GM10248 (cell line): Measurements from ENCODE around the gene AIFM3.

Experiments used
- CTCF ChIA-PET: fragments of 300-600 bp; sonication (Branson Sonifier 250); formaldehyde crosslinking; extraction: SDS; loops from one replicate; lab custom pipeline; 2021; ENCODE audit warnings: antibody characterized with exemption; lab: Yijun Ruan, JAX
- POLR2A ChIA-PET: fragments of 350-650 bp; sonication (Branson Sonifier 250); formaldehyde crosslinking; extraction: SDS; loops from one replicate; lab custom pipeline; 2020; ENCODE audit warnings: antibody characterized with exemption; lab: Yijun Ruan, JAX
- DNase-seq: peaks from one replicate; pipeline ENCODE4 v3.0.0; 2012; ENCODE audit errors: extremely low spot score
- CTCF ChIP-seq: IDR thresholded peaks from 2 replicates; pipeline ENCODE4 v1.5.1; 2012; ENCODE audit warnings: mild to moderate bottlenecking, low read depth; ENCODE audit errors: extremely low read depth, missing control alignments, control extremely low read depth

AIFM3 gene

GRCh38 chr22:20964799-20965103, 2.3 kb upstream of the AIFM3 start:
- TF ChIP-seq CTCF = no peak

DNA sequence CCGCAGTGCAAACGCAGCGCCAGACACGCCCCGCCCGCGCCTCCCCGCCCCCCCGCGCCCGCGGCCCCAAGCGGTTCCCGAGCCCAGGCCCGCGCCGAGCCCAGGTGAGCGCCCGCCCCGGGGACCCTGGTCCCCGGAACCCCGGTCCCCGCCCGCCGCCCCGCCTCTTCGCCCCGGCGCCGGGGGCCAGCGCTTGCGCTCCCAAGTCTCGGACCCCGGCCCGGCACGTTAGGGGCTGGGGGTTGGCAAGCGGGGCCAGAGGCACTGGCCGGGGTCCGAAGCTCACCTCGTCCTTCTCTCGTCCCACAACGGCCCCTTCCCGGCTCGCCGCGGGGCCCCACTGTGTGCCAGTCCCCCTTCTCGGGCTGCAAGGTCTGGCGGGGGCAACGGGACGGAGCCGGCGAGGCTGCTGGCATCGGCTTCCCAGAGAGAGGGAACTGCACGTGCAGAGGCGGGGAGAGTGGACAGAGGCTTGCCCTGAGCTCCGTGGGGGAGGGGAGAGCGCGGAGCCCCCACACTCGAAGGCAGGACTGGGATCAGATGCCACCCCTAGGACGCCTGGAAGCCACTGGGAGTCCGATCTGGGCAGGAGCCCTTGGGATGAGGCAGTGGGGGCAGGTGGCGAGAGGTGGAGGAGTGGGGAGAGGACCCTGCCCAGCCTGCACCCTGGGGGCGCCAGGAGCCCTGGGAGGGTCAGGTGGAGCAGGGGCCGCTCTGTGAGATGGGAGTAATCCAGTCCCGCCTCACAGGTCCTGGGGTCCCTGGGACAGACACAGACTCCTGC, 1.8 kb upstream of the AIFM3 start:
- CTCF ChIA-PET = interaction anchor here (1.3 to 2.4 kb wide), 2 partner anchors 16 to 79 kb away, joined by 3 to 11 read pairs; partner anchors contain the start of gene LZTR1
- no peak for TF ChIP-seq CTCF
- POLR2A ChIA-PET = no interaction called here
- no peak for DNase-seq

More at GRCh38 chr22:20964799-20965103, 2.3 kb upstream of the AIFM3 start:
- ChIA-PET POLR2A (no interaction called here), CTCF (interaction anchor here (1.3 to 2.4 kb wide), 2 partner anchors 17 to 79 kb away, joined by 3 to 11 read pairs; partner anchors contain the start of gene LZTR1)
- DNase-seq = no peak

GRCh38 chr22:20965888-20966855, 883 bp upstream of the AIFM3 start:
- no peak for DNase-seq
- ChIA-PET POLR2A (no interaction called here), CTCF (interaction anchor here (1.3 to 2.7 kb wide), 2 partner anchors 16 to 80 kb away, joined by 3 to 9 read pairs; partner anchors contain the start of gene LZTR1)
- TF ChIP-seq CTCF = no peak

DNA sequence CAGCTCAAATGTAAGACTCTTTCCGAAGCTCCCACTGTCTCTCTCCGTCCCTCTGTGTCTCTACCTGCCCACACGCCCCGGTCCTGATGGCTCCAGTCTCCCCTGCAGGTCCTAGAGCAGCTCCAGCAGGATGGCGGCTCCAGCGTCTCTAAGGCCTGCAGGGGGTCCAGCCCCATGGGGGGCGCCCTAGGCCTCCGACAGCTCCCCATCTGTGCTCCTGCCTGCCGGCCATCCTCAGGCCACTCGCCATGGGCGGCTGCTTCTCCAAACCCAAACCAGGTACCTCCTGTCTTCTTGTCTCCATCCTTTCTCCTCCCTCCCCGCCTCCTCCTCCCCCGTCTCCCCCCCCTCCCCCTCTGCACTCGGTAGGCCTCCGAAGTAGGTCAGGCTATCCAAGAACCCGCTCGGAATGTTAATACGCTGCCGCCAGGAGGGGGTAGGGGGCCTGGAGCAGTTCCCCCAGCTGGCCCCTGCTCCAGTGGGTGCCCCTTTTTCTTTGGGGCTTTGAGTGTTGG, 699 bp downstream of the AIFM3 start:
- CTCF ChIA-PET = interaction anchor here (0.8 to 2.7 kb wide), 6 partner anchors 9 to 51 kb away, joined by 3 to 9 read pairs (median 4); partner anchors contain the start of genes CRKL and LZTR1
- no peak for DNase-seq
- POLR2A ChIA-PET = no interaction called here
- no peak for TF ChIP-seq CTCF

DNA sequence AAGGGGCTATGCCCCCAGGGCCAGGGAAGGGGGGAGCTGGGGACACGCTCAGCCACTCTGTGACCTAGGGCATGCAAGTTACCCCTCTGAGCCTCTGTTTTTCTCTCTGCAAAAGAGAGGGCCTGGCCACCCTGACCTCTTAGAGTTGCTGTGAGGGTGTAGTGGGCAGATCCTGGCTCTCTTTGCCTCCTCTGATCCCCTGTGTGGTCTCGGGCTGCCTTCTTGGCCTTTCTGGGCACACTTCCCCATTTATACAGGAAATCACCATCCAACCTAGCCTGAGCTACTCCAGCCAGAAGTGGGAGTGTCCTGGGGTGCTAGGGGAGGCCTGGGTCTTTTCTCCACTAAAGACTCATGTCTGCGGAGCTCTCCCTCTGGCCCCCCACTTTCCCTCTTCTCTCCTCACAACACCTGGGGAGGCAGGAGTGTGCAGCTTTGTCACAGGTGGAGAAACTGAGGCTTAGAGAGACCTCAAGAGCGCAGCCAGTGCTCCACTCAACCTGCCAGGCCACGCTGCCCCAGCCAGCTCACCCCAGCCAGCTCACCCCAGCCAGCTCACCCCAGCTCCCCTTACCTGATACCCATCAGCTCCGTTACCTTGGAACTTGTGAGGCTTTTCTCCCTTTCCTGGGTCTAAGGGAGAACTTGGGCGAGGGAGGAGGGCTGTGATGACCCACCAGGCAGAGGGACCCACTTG, 1.4 kb downstream of the AIFM3 start:
- TF ChIP-seq CTCF = no peak
- ChIA-PET POLR2A (no interaction called here), CTCF (interaction anchor here (0.8 to 2.7 kb wide), 6 partner anchors 9 to 51 kb away, joined by 3 to 9 read pairs (median 4); partner anchors contain the start of genes CRKL and LZTR1)
- DNase-seq = no peak
